Keratinocyte (primary cell): Measurements from ENCODE around the gene TIAM2.

ENCODE experiments used
- CTCF ChIP-seq, 3 experiments: IDR thresholded peaks in 1 of 3; conservative IDR thresholded peaks in 1 of 3; optimal IDR thresholded peaks in 1 of 3; 2 replicates in 2 of 3; 3 replicates in 1 of 3; pipeline versions ENCODE3 to v1.5.1; 2011; ENCODE audit warnings: low read length in 3 of 3, mild to moderate bottlenecking in 3 of 3, moderate library complexity in 2 of 3, control low read depth in 1 of 3, inconsistent platforms in 1 of 3; ENCODE audit not compliant: insufficient read depth in 2 of 3; ENCODE audit errors: extremely low read depth in 1 of 3
- EZH2 ChIP-seq: IDR thresholded peaks from one replicate; pipeline ENCODE4 v1.6.1; 2012; ENCODE audit warnings: inconsistent platforms, mild to moderate bottlenecking, low read length, moderate library complexity

GRCh38 chr6:155088856-155089255 is 93.7 kb downstream of the TIAM2 start:
- TF ChIP-seq EZH2 (no peak), CTCF (optimal IDR thresholded peaks at IDR 0.05 in 1 of 3, IDR thresholded peaks at IDR 0.05 in 1 of 3, conservative IDR thresholded peaks at IDR 0.05 in 1 of 3; ENCODE audit: extremely low read depth in 1 of 3, insufficient read depth in 2 of 3, low read length in 3 of 3) (no peak)
